Osteocyte (in vitro differentiated cells): ENCODE data around the gene RRP36. TPM values are rescaled to one million over a fixed set of nuclear protein-coding genes. Genes with fewer than 3 reads are reported as not detected.

Experiments
- DNase-seq: peaks from one replicate; pipeline ENCODE4 v3.0.0; 2021; ENCODE audit warnings: mixed read lengths; ENCODE audit not compliant: unreplicated experiment; ENCODE audit errors: extremely low spot score
- H3K27ac Mint-ChIP-seq: one replicate; pipeline ENCODE4 v1.8.0; 2021; ENCODE audit warnings: mild to moderate bottlenecking, mixed read lengths; ENCODE audit not compliant: unreplicated experiment
- H3K27me3 Mint-ChIP-seq: one replicate; pipeline ENCODE4 v1.8.0; 2021; ENCODE audit warnings: mixed read lengths; ENCODE audit not compliant: unreplicated experiment
- H3K36me3 Mint-ChIP-seq: one replicate; pipeline ENCODE4 v1.8.0; 2021; ENCODE audit warnings: mixed read lengths; ENCODE audit not compliant: unreplicated experiment
- H3K4me1 Mint-ChIP-seq: one replicate; pipeline ENCODE4 v1.8.0; 2021; ENCODE audit warnings: mixed read lengths; ENCODE audit not compliant: unreplicated experiment
- H3K4me3 Mint-ChIP-seq: one replicate; pipeline ENCODE4 v1.8.0; 2021; ENCODE audit warnings: mild to moderate bottlenecking, moderate library complexity, mixed read lengths; ENCODE audit not compliant: unreplicated experiment
- H3K9me3 Mint-ChIP-seq: one replicate; pipeline ENCODE4 v1.8.0; 2021; ENCODE audit warnings: mixed read lengths; ENCODE audit not compliant: unreplicated experiment
- total RNA-seq: library from RNA; stranded (reverse); gene quantifications from 2 replicates; pipeline ENCODE4 v1.2.1, GENCODE V29; 2021
- TF ChIP-seq, protein P1 (sequence below): fragments of 200-600 bp; sonication (generic); IDR thresholded peaks from 2 replicates; pipeline ENCODE4 v1.5.0; 2021; ENCODE audit warnings: antibody characterized with exemption, mild to moderate bottlenecking, moderate library complexity

Gene RRP36
- total RNA-seq, 1 donor from 2014 or later: 58.1 TPM

DNA sequence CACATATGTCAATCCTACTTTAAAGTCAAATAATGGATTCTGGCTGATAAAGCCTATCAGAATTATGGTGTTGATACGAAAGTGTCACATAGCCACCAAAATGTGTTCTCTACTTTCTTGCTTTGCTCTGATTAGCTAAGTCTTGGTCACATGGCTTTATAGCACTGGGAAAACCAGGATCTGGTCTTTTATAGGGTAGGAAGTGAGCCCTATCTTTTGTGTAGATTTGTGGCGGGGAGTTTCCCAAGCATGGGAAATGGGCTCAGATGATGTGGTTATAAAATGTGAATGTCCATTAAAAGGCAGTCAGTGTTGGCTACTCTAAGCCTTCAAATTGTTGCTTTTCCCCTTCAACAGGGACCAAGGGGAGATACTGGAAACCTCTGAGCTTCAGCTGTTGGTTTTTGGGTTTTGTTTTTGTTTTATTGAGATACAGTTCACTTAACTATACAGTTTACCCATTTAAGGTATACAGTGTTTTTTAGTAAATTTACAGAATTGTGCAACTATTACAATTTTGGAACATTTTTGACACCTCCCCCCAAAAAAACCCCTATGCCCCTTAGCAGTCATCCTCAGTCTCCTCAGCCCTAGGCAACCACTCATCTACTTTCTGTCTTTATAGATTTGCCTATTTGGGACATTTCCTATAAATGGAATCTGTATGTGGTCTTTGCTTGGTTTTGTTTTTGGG lies 12.2 kb downstream of the RRP36 start:
- Mint-ChIP-seq H3K4me3 (no peak overlapping the region), H3K36me3 (peaks cover 45% of the 10 kb centered on the region), H3K27ac (no peak overlapping the region)

DNA sequence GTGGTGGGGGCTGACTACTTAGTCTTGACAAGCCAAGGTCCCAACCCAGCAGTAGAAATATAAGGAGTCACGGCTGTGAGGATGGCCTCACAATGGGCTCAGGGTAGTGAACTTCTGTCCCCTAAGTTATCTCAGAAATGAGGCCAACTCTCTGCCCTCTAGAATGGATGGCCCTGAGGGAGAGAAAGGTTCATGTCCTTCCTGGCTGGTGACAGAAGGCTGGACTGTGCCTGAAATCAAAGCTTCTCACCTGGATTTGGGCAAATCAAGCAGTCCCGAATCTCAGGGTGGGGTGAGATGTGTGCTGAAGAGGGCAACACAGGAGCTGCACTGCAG lies 12.7 kb downstream of the RRP36 start:
- Mint-ChIP-seq H3K9me3 (no peaks in the 10 kb centered on the region), H3K27me3 (no peaks in the 10 kb centered on the region), H3K4me3 (no peak overlapping the region), H3K4me1 (no peaks in the 10 kb centered on the region), H3K27ac (no peak overlapping the region), H3K36me3 (peaks cover 45% of the 10 kb centered on the region)
- TF ChIP-seq, protein P1, sequence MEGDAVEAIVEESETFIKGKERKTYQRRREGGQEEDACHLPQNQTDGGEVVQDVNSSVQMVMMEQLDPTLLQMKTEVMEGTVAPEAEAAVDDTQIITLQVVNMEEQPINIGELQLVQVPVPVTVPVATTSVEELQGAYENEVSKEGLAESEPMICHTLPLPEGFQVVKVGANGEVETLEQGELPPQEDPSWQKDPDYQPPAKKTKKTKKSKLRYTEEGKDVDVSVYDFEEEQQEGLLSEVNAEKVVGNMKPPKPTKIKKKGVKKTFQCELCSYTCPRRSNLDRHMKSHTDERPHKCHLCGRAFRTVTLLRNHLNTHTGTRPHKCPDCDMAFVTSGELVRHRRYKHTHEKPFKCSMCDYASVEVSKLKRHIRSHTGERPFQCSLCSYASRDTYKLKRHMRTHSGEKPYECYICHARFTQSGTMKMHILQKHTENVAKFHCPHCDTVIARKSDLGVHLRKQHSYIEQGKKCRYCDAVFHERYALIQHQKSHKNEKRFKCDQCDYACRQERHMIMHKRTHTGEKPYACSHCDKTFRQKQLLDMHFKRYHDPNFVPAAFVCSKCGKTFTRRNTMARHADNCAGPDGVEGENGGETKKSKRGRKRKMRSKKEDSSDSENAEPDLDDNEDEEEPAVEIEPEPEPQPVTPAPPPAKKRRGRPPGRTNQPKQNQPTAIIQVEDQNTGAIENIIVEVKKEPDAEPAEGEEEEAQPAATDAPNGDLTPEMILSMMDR: no peak
- no peak for DNase-seq

More for the DNA sequence above, 12.2 kb downstream of the RRP36 start:
- DNase-seq: no peak
- H3K27me3 Mint-ChIP-seq: no peaks in the 10 kb centered on the region
- H3K9me3 Mint-ChIP-seq: no peaks in the 10 kb centered on the region
- TF ChIP-seq, protein P1: no peak
- no peaks in the 10 kb centered on the region for H3K4me1 Mint-ChIP-seq

DNA sequence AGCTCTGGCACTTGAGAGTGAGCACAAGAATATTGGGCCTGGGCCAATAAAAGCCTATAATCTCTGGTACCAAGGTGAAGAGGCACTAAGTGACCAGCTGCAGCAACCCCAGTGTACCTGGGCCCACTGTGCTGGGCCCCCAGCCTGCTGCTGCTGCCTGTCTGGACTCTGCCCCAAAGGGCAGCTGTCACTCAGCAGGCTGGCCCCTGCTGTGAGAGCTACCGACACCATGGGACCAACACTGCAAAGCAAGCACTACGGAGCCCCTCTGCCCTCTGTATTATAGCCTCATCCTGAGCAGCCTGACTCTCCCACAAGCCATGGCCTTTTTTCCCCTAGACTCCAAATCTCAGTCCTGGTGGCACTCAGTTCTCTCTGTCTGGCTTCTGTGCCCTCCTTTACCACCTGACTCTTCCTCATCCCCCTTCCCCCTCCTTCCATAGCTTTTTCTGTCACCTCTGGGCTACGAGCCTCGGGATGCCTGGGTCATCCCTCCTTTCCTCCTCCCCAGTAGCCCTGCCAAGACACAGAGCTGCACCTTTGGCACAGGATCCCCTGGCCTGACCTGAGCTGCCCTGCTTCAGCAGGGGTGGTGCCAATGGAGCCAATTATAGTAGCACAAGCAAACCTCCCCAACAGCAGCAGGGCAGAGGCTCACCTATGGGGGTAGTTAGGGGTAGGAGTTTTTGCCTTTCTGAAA lies 14.2 kb downstream of the RRP36 start:
- no peaks in the 10 kb centered on the region for H3K27me3 Mint-ChIP-seq
- DNase-seq: no peak
- H3K4me3 Mint-ChIP-seq: no peak overlapping the region
- peaks cover 43% of the 10 kb centered on the region for H3K36me3 Mint-ChIP-seq
- no peaks in the 10 kb centered on the region for H3K9me3 Mint-ChIP-seq
- TF ChIP-seq, protein P1: no peak
- H3K27ac Mint-ChIP-seq: peak overlapping the region; percentile 31
- H3K4me1 Mint-ChIP-seq: no peaks in the 10 kb centered on the region

DNA sequence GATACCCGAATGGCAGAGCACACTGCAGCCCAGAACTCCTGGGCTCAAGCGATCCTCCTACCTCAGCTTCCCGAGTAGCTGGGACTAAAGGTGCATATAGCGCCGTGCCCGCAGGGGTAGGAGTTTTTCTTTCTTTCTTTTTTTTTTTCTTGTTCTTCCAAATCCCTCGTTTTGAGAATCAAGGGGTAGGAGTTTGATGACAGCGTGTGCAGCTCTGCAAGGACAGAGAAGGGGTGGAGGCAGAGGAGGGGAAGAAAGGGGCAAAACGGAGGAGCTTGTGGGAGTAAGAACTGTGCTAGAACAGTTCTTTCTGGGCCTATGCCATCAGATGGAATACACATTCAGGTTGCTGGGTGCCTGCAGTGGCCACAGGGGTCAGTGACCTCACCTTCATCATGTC lies 15.3 kb downstream of the RRP36 start:
- H3K4me3 Mint-ChIP-seq: no peak overlapping the region
- H3K36me3 Mint-ChIP-seq: peaks cover 43% of the 10 kb centered on the region

DNA sequence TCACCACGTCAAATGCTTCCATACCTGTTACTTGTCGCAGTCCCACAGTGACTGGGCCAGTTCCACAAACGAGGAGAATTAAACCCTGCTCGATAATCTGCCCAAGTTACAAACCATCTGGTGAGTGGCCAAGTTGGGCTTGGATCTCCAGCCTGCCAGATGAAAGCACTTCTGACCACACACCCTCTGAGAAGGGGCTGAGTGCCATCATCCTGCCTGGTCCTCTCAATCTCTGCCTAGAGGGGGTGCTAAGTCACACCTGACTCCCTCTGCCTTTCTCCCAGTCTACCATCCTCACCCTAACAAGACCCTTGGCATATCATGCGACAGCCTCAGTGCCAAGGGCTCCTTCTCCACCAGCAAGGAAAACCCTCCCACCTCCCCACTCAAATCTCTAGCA lies 15.8 kb downstream of the RRP36 start:
- peaks cover 39% of the 10 kb centered on the region for H3K36me3 Mint-ChIP-seq
- no peak for DNase-seq
- H3K9me3 Mint-ChIP-seq: no peaks in the 10 kb centered on the region
- no peaks in the 10 kb centered on the region for H3K4me1 Mint-ChIP-seq
- no peak overlapping the region for H3K27ac Mint-ChIP-seq
- H3K4me3 Mint-ChIP-seq: no peak overlapping the region
- TF ChIP-seq, protein P1: no peak
- H3K27me3 Mint-ChIP-seq: no peaks in the 10 kb centered on the region

More for the DNA sequence above, 15.3 kb downstream of the RRP36 start:
- Mint-ChIP-seq H3K27ac (no peak overlapping the region), H3K27me3 (no peaks in the 10 kb centered on the region), H3K9me3 (no peaks in the 10 kb centered on the region), H3K4me1 (no peaks in the 10 kb centered on the region)
- no peak for DNase-seq
- TF ChIP-seq, protein P1: no peak
